ENCODE data around the gene CPNE8.

DNA sequence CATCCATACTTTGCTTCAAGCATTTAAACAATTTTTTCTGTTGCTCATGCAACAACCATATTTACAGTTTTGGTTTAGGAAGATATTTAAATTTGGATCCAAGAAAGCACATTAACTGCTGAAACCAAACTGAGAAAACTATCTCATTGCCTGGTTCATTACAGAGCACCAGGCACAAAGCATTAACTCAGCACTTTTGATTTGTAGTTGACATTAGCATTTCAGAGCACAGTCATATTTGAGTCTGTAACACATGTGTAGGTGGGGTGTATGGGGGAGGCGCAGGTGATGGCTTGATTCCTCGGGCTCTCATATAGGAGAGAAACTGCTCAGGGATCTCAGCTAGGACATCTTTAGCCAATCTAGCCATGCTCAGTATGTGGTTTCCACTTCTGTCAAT lies 251.7 kb downstream of the CPNE8 start:
- TF ChIP-seq EZH2phosphoT487 (IDR thresholded peaks at IDR 0.05; ENCODE audit: insufficient read depth, low read depth) (no peak), EZH2 (IDR thresholded peaks at IDR 0.05; ENCODE audit: insufficient read depth, poor library complexity, severe bottlenecking) (no peak)

Measured in GM23248 (cell line).